ENCODE data around the gene SLC25A25.

SLC25A25 gene

GRCh38 chr9:128077847-128078503 is 9.9 kb downstream of the SLC25A25 start:
- no peak for DNase-seq

- no peak for DNase-seq
Observed at GRCh38 chr9:128078504-128079434, 10.7 kb downstream of the SLC25A25 start.

GRCh38 chr9:128080206-128080605 is 12.2 kb downstream of the SLC25A25 start:
- DNase-seq = no peak

- DNase-seq = peak; percentile 38 to 39
Observed at GRCh38 chr9:128081056-128081455, 13.0 kb downstream of the SLC25A25 start.

DNA sequence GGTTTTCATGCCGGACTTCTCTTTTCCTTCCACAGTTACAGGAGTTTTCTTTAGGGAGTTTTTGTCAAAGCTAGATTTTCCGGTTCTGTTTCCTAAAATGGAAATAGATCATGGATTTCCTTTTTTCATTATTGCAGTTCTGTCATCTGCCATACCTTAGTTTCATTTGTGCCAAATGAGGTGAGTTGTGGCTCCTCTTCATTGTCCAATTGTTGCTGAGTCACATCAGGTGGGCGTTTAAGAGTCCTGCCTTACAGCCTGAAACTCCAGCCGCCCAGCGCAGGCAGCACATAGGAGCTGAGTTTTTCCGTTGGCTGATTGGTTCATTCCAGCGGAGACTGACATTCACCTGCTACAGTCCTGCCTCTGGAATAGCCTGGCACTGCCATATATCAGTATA is 14.1 kb downstream of the SLC25A25 start:
- DNase-seq = peak in 1 of 2 experiments; percentile 48

- DNase-seq = no peak
Observed at GRCh38 chr9:128084746-128085145, 16.7 kb downstream of the SLC25A25 start.

GRCh38 chr9:128085943-128086342 is 17.9 kb downstream of the SLC25A25 start:
- DNase-seq = no peak

DNA sequence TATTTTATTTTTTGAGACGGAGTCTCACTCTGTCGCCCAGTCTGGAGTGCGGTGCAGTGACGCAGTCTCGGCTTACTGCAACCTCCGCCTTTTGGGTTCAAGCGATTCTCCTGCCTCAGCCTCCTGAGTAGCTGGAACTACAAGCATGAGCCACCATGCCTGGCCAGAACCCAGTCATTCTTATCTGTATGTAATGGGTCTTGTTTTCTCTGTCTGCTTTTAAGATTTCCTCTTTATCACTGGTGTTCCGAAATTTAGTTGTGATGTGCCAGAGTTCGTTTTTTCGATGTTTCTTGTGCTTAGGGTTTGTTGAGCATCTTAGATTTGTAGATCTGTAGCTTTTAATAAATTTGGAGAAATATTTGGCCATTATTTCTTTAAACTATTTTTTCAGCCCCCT is 19.2 kb downstream of the SLC25A25 start:
- DNase-seq = no peak

GRCh38 chr9:128088253-128088945 is 20.4 kb downstream of the SLC25A25 start:
- no peak for DNase-seq

GRCh38 chr9:128089299-128089698 is 21.3 kb downstream of the SLC25A25 start:
- no peak for DNase-seq

DNA sequence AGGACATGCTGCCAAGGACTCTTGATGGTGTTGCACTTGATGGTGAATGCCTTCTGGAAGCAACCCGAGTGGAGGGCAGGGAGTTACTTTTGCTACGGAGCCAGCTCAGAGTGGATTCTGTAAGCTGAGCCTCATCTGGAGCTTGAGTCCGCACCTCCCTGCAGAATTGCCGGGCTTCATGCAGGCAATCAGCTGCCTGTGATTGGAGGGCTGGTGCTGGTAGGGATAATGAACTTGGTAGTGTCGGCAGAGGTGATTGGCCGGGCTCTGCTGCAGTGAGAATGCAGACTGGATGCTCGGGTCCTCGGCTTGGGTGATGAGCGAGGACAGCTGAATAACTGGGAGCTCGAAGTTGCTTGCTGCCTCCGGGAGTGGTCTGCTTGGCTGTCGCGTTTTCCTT is 23.1 kb downstream of the SLC25A25 start:
- no peak for DNase-seq

DNA sequence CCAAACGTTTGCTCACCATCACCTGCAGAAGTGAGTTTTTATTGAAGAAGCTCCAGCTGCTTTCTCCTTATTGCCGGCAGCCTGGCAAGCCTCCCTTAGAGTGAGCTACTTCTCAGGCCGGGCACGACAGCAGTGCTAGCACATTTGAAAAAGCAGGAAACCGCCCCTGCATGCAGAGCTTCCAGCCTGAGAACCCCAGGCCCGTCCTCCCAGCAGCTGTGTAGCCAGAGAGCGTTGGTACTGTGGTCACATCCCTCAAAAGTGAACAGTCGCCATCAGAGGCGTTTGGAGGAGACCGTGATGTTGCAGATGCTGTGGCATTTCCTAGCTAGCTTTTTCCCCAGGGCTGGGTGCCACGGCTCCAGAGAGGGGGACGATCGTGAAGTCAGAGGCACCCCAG is 23.5 kb downstream of the SLC25A25 start:
- DNase-seq = no peak

- no peak for DNase-seq
Observed at GRCh38 chr9:128092199-128092977, 24.4 kb downstream of the SLC25A25 start.

DNA sequence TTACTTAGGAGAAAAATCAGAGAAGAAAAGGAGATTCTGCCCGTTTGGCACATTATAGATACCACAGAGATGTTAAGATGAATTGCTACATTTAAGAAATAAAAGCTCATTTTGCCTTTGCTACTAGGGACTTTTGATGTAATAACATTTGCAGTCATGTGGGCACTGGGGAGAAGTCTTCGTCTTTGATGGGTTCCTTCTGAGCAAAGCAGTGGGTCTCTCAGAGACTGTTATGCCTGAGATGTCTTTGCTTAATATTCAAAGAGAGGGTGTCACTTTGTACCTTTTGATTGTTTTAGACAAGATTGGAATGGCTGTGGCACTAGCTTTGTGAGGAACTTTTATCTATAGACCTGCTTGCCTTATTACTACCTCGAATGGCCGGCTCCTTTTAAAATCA is 25.0 kb downstream of the SLC25A25 start:
- DNase-seq = no peak

DNA sequence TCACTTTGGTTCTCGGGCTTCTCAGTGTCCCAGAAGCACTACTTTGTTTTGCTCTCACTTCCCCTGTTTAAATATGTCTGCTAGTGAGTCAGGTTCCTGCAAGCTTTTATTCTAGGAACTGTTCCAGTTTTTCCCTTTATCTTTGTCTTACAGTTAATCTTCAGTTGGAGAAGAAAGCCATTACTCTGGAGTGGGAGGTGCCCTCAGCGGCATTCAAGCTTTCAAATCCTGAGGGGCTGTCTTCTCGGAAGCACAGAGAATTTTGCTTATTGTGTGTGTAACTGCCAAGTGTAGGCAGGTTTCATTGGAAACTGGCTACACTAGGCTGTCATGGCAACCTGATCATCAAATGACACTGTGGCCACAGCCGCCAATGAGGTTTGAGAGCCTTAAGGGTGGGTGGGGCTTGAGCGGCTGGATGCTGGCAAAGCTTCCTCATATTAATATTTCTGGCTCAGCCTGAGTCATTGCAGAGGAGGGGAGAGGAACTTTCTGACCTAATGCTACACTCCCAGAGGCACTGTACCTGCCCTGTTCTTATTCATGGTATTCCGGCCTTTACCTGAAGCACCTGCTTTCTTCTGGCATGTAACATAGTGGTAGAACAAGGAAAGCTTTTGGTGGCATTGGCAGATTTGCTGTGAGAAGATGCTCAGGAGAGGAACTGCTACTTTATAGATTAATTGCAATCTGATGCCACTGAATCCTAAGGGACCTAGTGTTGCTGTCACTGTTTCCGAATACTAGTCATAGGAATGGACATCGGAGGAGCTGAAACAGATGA is 26.3 kb downstream of the SLC25A25 start:
- DNase-seq = peak; percentile 78 to 89

- no peak for DNase-seq
Observed at GRCh38 chr9:128094950-128095544, 27.0 kb downstream of the SLC25A25 start.

DNA sequence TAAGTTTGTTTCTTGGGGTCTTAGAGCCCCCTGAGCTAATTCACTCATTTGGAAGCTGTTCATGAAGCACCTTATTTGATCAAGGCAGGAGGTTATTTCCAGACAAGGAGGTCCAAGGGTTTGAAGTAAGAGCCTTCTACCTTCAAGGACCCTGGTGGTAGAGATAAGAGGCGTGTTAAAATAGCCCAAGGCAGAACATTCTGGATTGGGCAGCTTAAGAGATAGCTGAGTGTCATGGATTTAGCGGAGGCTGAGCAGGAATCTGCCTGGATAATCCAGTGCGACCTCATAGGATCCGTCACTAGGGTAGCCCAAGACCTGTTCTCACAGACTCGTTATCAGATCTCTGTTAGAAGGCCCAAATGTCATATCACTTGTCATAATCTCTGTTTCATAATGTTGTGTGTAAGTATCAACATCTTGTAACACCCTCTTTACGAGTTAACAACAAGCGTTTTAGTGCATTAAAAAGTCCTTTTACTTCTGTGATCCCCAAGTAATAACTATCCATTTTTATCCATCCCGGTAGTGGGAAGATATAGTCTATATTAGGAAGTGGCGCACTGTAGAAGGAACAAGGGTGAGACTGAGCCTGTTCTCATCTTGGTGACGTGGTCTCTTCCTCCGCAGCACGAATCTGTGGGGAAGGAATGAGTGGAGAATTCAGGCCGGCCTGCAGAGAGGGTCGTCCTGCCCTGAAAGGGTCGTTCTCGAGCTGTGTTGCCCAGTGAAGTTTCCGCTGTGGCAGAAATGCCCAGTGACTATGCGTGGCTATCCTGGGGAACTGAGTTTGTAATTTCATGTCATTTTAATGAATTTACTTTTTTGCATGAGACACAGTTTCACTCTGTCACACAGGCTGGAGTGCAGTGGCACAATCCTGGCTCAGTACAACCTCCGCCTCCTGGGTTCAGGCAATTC is 28.8 kb downstream of the SLC25A25 start:
- no peak for DNase-seq

DNA sequence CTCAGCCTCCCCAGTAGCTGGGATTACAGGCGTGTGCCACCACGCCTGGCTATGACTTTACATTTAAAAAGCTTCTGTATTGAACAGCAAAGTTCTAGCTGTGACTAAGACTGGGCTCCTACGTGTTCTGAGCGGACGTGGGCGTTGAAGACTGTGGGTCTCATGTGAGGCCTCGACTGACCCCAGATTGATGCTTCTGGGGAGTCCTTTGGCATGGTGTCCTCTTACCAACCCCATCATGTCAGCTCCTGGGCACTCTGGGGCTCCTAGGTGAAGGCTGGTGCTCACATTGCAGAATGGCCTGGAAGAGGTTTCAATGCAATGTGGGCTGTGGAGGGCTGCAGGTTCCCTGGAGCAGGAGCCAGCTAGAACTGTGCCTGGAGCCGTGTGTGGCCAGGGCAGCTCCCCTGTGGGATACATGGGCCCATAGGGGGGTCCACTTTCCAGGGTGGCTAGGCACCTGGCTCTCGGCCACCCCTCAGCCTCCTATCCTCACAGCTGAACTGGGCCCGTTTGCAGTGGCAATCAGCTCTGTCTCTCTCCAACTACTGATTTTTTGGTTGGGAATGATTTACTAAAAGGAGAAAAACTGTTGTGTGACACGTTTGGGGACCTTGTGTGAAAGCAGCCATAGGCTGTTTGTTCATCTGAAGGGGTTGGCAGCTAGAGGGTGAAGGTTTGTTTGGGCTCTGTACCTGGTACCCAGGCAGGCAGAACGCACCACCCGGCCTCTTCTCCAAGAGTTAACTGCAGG is 29.7 kb downstream of the SLC25A25 start:
- no peak for DNase-seq
